NCI-H524 (cell line): ENCODE data around the gene RFPL4A.
A peak's percentile ranks its signal among the peaks of the same experiment; 100 is the strongest.

Source experiments
- DNase-seq, 2 experiments: peaks; one replicate each; lab custom pipeline; 2025; lab: John Stamatoyannopoulos, UW

The RFPL4A gene

DNA sequence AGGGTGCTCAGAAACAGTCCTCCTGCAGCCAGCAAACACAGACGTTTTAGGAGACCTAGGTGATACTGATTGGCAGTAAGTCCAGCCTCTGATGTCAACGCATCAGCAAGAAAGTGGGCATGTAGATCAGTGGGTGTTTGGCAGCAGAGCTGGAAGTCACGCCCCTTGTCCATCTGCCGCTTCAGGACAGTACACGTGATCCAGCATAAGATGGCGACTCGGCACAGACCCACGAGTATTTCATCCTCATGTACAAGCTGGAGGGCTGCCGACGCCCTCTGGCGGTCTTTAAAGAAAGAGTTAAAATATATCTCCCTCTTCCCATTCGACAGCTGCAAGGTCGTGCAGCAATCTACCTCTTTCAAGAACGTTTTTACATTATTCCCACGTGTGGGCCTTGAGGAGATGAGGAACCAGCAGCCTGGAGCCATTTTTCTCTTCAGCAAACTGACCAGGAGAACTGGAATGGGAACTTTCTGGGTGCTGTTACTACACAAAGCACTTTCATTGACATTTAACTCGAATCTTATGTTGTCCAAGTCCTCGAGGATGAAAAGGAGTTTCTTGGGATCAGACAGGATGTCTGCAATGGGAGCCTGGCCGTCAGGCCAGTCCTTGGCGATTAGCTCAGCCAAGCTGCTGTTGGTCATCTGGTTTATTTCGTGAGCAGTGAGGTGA is 50.6 kb downstream of the RFPL4A start:
- peak; percentile 71 to 85 for DNase-seq

GRCh38 chr19:55811340-55811739 is 52.4 kb downstream of the RFPL4A start:
- no peak for DNase-seq

GRCh38 chr19:55812449-55812848 is 53.6 kb downstream of the RFPL4A start:
- no peak for DNase-seq
